GM19239 (cell line): ENCODE data around the gene MAP3K3.

Experiments
- DNase-seq: peaks from one replicate; pipeline ENCODE4 v3.0.0; 2011; ENCODE audit warnings: low spot score; ENCODE audit not compliant: insufficient read length
- FAIRE-seq: peaks from 2 replicates; lab custom pipeline; 2011; peaks lifted over from hg19 to GRCh38; lab: Jason Lieb, UNC

MAP3K3 gene

GRCh38 chr17:63686138-63686685, 64.0 kb downstream of the MAP3K3 start:
- DNase-seq = no peak
- no peak for FAIRE-seq

GRCh38 chr17:63688396-63689020, 66.3 kb downstream of the MAP3K3 start:
- FAIRE-seq = no peak
- DNase-seq = no peak

- FAIRE-seq = no peak
Observed at GRCh38 chr17:63689479-63689878, 67.3 kb downstream of the MAP3K3 start.

GRCh38 chr17:63692195-63692816, 70.1 kb downstream of the MAP3K3 start:
- DNase-seq (no peak), FAIRE-seq (no peak)

More at GRCh38 chr17:63689479-63689878, 67.3 kb downstream of the MAP3K3 start:
- no peak for DNase-seq

- DNase-seq = no peak
- FAIRE-seq = no peak
Observed at GRCh38 chr17:63693411-63694113, 71.3 kb downstream of the MAP3K3 start.

- FAIRE-seq (no peak), DNase-seq (no peak)
Observed at GRCh38 chr17:63694229-63694949, 72.2 kb downstream of the MAP3K3 start.

GRCh38 chr17:63694950-63695773, 72.9 kb downstream of the MAP3K3 start:
- no peak for FAIRE-seq
- DNase-seq = no peak

GRCh38 chr17:63695889-63696288, 73.7 kb downstream of the MAP3K3 start:
- FAIRE-seq (no peak), DNase-seq (no peak)

- no peak for DNase-seq
- peak; percentile 94 for FAIRE-seq
Observed at GRCh38 chr17:63696381-63696961, 74.3 kb downstream of the MAP3K3 start.

GRCh38 chr17:63697341-63698286, 75.4 kb downstream of the MAP3K3 start:
- peak; percentile 63 for DNase-seq
- FAIRE-seq = peak; percentile 97

GRCh38 chr17:63698381-63698885, 76.2 kb downstream of the MAP3K3 start:
- DNase-seq (no peak), FAIRE-seq (peak; percentile 69)

GRCh38 chr17:63698886-63699637, 76.8 kb downstream of the MAP3K3 start:
- DNase-seq = peak; percentile 61
- peak; percentile 95 for FAIRE-seq

- DNase-seq = no peak
- no peak for FAIRE-seq
Observed at GRCh38 chr17:63699638-63700527, 77.7 kb downstream of the MAP3K3 start, which contains the start of gene LIMD2. TSS of gene LIMD2 (minus strand) at chr17:63700125. CDS start at chr17:63699298, 827 bp downstream.

- FAIRE-seq (no peak), DNase-seq (no peak)
Observed at GRCh38 chr17:63700528-63701455, 78.6 kb downstream of the MAP3K3 start.

GRCh38 chr17:63701456-63701820, 79.2 kb downstream of the MAP3K3 start:
- peak; percentile 59 for FAIRE-seq
- no peak for DNase-seq
